Measurements from ENCODE around the gene TBC1D2B.
"Not testable (repeated sequence)": the region's sequence is repeated elsewhere in the genome, so short reads cannot be mapped to it uniquely, and the experiment has no call there.

The TBC1D2B gene

GRCh38 chr15:77999486-77999885 lies 78.0 kb downstream of the TBC1D2B start:
- DNase-seq = no peak

- no peak for DNase-seq
These were observed 78.9 kb downstream of the TBC1D2B start for GRCh38 chr15:77998592-77998991.

- DNase-seq = not testable (repeated sequence)
These were observed 79.6 kb downstream of the TBC1D2B start for GRCh38 chr15:77997761-77998554.

GRCh38 chr15:77997221-77997620 lies 80.3 kb downstream of the TBC1D2B start:
- not testable (repeated sequence) for DNase-seq

GRCh38 chr15:77996713-77997171 lies 80.8 kb downstream of the TBC1D2B start:
- DNase-seq = not testable (repeated sequence)

- not testable (repeated sequence) for DNase-seq
These were observed 81.3 kb downstream of the TBC1D2B start for GRCh38 chr15:77996226-77996625.

GRCh38 chr15:77995537-77995918 lies 82.0 kb downstream of the TBC1D2B start:
- DNase-seq = not testable (repeated sequence)

- DNase-seq = not testable (repeated sequence)
These were observed 82.5 kb downstream of the TBC1D2B start for GRCh38 chr15:77994893-77995536.

GRCh38 chr15:77993970-77994693 lies 83.4 kb downstream of the TBC1D2B start:
- not testable (repeated sequence) for DNase-seq

GRCh38 chr15:77993374-77993911 lies 84.1 kb downstream of the TBC1D2B start:
- no peak for DNase-seq

GRCh38 chr15:77992356-77993222 lies 84.9 kb downstream of the TBC1D2B start:
- DNase-seq = no peak

GRCh38 chr15:77991658-77992201 lies 85.8 kb downstream of the TBC1D2B start:
- not testable (repeated sequence) for DNase-seq

GRCh38 chr15:77991029-77991406 lies 86.5 kb downstream of the TBC1D2B start:
- no peak for DNase-seq

- no peak for DNase-seq
These were observed 88.0 kb downstream of the TBC1D2B start for GRCh38 chr15:77989296-77990143.

- DNase-seq = no peak
These were observed 88.9 kb downstream of the TBC1D2B start for GRCh38 chr15:77988347-77989295.

GRCh38 chr15:77987765-77988136 lies 89.8 kb downstream of the TBC1D2B start:
- not testable (repeated sequence) for DNase-seq

GRCh38 chr15:77986891-77987764 lies 90.4 kb downstream of the TBC1D2B start:
- DNase-seq = no peak

GRCh38 chr15:77985931-77986480 lies 91.5 kb downstream of the TBC1D2B start:
- no peak for DNase-seq

Data from NCI-H1417 treated with DMSO at 0.1 percent for 48 hours (cell line).